Measurements from ENCODE around the gene SH3YL1.

SH3YL1 gene

GRCh38 chr2:177733-178132 lies 86.1 kb downstream of the SH3YL1 start:
- no peak for DNase-seq

DNA sequence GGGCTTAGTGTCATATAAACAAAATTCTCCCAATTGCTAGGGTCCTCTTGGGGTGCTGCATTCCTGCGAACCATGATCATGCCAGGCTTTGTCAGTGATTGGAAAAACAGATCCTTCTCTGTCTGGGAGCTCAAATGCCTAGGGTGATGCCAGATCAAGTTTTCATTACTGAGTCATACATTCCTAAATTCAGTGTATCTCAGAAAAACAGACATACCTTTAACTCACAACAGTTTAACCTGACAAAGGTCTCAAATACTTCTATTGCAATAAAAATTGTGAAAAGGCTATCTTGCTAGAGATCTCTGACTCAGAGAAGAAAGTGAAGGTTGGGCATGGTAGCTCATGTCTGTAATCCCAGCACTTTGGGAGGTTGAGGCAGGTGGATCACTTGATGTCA lies 86.9 kb downstream of the SH3YL1 start:
- no peak for DNase-seq

GRCh38 chr2:175880-176820 lies 87.7 kb downstream of the SH3YL1 start:
- peak in 1 of 2 experiments; percentile 45 for DNase-seq

DNA sequence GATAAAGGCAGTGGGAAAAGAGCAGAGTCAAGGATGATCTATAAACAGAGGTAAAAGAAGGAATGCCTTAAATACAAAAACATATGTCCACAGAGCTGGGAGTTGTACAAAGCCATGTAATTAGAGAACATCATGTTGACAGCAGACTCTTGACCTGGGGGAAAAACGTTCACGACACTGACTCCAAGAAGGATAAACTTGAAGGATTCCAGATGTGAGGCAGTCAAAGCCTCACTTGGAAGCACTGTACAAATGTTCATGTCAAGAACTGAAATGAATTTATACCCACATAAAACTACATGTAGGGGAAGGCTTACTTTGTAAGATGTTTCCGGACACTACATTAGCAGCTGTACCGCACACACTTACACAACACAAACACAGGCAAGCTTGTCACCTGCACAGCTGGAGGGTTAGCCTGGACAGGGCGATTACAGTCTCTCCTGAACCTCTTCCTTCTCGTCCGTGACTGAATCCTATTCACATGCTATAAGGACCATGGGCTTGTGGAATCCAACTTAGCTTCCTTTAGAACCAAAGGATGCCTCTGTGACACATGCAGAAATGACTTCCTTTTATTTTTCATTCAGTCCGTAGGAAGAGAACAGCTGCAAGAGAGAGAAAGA lies 88.6 kb downstream of the SH3YL1 start:
- no peak for DNase-seq

GRCh38 chr2:172120-172519 lies 91.7 kb downstream of the SH3YL1 start:
- peak in 1 of 2 experiments; percentile 41 for DNase-seq

DNA sequence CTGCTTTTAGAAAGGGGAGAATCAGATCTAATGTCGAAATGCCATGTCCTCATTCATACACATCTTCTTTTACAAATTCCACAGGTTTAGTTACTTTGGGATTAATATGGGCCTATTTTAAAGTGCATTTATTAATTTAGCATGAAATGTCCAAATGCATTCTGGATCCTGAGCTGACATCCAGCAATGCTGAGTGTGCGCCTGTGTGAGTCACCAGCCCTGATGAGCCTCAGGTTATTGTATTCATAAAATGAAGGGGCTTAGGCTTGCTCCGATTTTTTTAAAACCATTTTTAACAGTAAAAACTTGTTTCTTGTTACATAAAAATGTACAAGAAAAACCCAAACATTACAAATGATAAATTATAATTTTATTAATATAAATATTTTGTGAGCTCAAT lies 94.1 kb downstream of the SH3YL1 start:
- no peak for DNase-seq

All from NCI-H526 (cell line).